ENCODE measurements around the gene REELD1. TPM values are rescaled to one million over a fixed set of nuclear protein-coding genes. Genes with fewer than 3 reads are reported as not detected.

The REELD1 gene
- total RNA-seq (2014; rRNA removed; shearing (Covaris generic)), result 0.14 TPM in 1 of 2 replicates, not detected in the other

GRCh38 chr4:146214238-146214637, at the start of gene REELD1:
Gene REELD1, plus strand, starts transcription at chr4:146214538. Its CDS starts 2,415 bp downstream, at chr4:146216953.
- no peak for DNase-seq
- H3K4me3 ChIP-seq (ENCODE audit: insufficient read depth, low read depth, low read length), result no peak within 1 kb of the TSS
- H3K36me3 ChIP-seq (replicated peaks; ENCODE audit: control insufficient read depth, insufficient read depth, low read length), result no peaks in the 10 kb centered on the region
- no peaks in the 10 kb centered on the region for H3K27me3 ChIP-seq (ENCODE audit: control insufficient read depth, insufficient read depth, low read length)

DNA sequence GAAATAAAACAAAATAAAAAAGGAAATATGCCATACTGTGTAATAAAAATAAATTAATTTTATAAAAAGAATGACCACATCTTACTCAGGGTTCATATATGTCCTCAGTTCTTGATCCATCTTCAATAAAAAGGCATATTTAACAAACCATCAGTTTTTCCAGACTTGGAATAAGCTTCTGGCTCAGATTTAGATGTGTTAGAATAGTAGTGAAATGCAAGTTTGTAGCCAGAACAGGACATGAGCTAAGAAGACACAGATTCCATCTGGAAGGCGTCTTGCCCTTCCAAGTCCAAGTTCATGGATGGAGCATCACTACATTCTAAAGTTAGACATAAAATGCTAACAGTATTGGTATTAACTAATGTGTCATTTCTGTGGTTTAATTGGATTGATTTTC, 49.1 kb upstream of the REELD1 start:
- DNase-seq, result no peak
- Histone ChIP-seq H3K27me3 (ENCODE audit: control insufficient read depth, insufficient read depth, low read length) (no peaks in the 10 kb centered on the region), H3K36me3 (replicated peaks; ENCODE audit: control insufficient read depth, insufficient read depth, low read length) (no peaks in the 10 kb centered on the region), H3K4me3 (ENCODE audit: insufficient read depth, low read depth, low read length) (no peak overlapping the region)

DNA sequence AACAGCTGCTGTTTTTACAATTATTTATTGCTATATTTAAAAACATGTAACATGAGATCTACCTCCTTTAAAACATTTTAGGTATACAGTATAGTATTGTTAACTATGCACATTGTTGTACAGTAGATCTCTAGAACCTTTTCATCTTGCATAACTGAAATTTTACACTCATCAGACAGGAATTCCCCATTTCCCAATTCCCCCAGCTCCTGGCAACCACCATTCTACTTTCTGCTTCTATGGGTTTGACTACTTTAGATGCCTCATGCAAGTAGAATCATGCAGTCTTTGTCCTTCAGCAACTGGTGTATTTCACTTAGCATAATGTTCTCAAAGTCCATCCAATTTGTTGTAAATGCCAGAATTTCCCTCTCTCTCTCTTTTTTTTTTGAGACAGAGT, 48.5 kb upstream of the REELD1 start:
- no peak for DNase-seq
- no peaks in the 10 kb centered on the region for H3K27me3 ChIP-seq (ENCODE audit: control insufficient read depth, insufficient read depth, low read length)
- no peaks in the 10 kb centered on the region for H3K36me3 ChIP-seq (replicated peaks; ENCODE audit: control insufficient read depth, insufficient read depth, low read length)
- no peak overlapping the region for H3K4me3 ChIP-seq (ENCODE audit: insufficient read depth, low read depth, low read length)

- no peak overlapping the region for H3K4me3 ChIP-seq (ENCODE audit: insufficient read depth, low read depth, low read length)
- no peak for DNase-seq
These were observed 44.2 kb upstream of the REELD1 start for GRCh38 chr4:146170149-146170548.

GRCh38 chr4:146175541-146176453, 38.5 kb upstream of the REELD1 start, which contains the start of gene LSM6:
Gene LSM6, plus strand, starts transcription at chr4:146175718. Its CDS starts 7,204 bp downstream, at chr4:146182922.
- peak; percentile 83 for DNase-seq
- Histone ChIP-seq H3K4me3 (ENCODE audit: insufficient read depth, low read depth, low read length) (peak within 1 kb of the TSS; percentile 95), H3K27me3 (ENCODE audit: control insufficient read depth, insufficient read depth, low read length) (no peaks in the 10 kb centered on the region), H3K36me3 (replicated peaks; ENCODE audit: control insufficient read depth, insufficient read depth, low read length) (peaks cover 2% of the 10 kb centered on the region; the same call in 1 of the 2 replicates)

More at GRCh38 chr4:146170149-146170548, 44.2 kb upstream of the REELD1 start:
- Histone ChIP-seq H3K27me3 (ENCODE audit: control insufficient read depth, insufficient read depth, low read length) (no peaks in the 10 kb centered on the region), H3K36me3 (replicated peaks; ENCODE audit: control insufficient read depth, insufficient read depth, low read length) (no peaks in the 10 kb centered on the region)

DNA sequence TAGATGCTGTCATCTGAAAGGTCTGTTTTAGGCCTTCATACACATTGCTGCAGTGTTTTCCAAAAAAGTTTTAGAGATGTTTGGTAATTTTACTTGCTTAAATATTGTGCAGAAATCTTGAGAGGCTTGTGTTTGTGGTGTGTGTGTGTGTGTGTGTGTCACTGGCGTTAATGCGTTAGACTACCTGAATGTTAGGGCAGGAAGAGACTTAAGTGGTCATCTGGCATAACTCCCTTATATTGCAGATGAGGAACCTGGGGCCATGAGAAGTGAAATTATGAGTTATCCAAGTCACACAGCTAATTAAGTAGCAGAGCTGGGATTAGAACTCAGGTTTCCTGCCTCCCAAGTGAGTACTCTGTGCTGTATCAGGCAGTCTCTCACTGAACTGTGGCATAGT, 37.4 kb upstream of the REELD1 start:
- no peaks in the 10 kb centered on the region for H3K27me3 ChIP-seq (ENCODE audit: control insufficient read depth, insufficient read depth, low read length)
- DNase-seq, result no peak
- H3K4me3 ChIP-seq (ENCODE audit: insufficient read depth, low read depth, low read length), result no peak overlapping the region
- H3K36me3 ChIP-seq (replicated peaks; ENCODE audit: control insufficient read depth, insufficient read depth, low read length), result peaks cover 2% of the 10 kb centered on the region; the same call in 1 of the 2 replicates

- no peak for DNase-seq
- H3K27me3 ChIP-seq (ENCODE audit: control insufficient read depth, insufficient read depth, low read length), result no peaks in the 10 kb centered on the region
- no peak overlapping the region for H3K4me3 ChIP-seq (ENCODE audit: insufficient read depth, low read depth, low read length)
- H3K36me3 ChIP-seq (replicated peaks; ENCODE audit: control insufficient read depth, insufficient read depth, low read length), result peaks cover 2% of the 10 kb centered on the region; the same call in 1 of the 2 replicates
These were observed 36.2 kb upstream of the REELD1 start for GRCh38 chr4:146178126-146178525.

DNA sequence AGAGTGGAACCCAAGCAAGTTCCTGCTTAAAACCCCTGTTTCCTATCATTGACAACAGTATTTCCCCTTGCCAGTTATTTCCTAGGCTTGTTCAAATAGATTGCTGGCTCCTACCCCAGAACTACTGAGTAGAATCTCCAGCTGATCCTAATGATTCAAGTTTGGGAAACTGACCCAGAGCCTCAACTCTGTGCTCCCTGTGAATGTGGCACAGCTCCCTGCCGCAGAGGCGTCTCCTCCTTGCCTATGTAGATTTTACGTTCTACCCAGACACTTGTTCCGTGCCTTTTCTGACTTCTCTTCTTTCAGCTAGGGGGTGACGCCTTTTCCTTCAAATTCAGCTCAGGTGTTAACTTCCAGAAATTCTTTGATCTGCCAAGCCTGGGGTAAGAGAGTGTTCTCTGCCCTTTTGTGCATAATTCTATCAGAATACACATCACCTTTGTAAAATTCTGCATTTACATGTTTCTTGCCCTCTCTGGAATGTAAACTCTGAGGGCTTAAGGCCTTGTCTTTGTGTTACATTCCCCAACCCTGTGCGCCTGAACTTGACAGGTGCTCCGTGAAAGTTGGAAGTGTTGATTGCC, 34.5 kb upstream of the REELD1 start:
- peaks cover 2% of the 10 kb centered on the region; the same call in 1 of the 2 replicates for H3K36me3 ChIP-seq (replicated peaks; ENCODE audit: control insufficient read depth, insufficient read depth, low read length)
- DNase-seq, result no peak
- no peak overlapping the region for H3K4me3 ChIP-seq (ENCODE audit: insufficient read depth, low read depth, low read length)
- no peaks in the 10 kb centered on the region for H3K27me3 ChIP-seq (ENCODE audit: control insufficient read depth, insufficient read depth, low read length)

GRCh38 chr4:146182443-146182842, 31.9 kb upstream of the REELD1 start:
- H3K27me3 ChIP-seq (ENCODE audit: control insufficient read depth, insufficient read depth, low read length), result no peaks in the 10 kb centered on the region
- no peak for DNase-seq
- peaks cover 3% of the 10 kb centered on the region for H3K36me3 ChIP-seq (replicated peaks; ENCODE audit: control insufficient read depth, insufficient read depth, low read length)
- no peak overlapping the region for H3K4me3 ChIP-seq (ENCODE audit: insufficient read depth, low read depth, low read length)

GRCh38 chr4:146183209-146183608, 31.1 kb upstream of the REELD1 start:
- no peak overlapping the region for H3K4me3 ChIP-seq (ENCODE audit: insufficient read depth, low read depth, low read length)
- peaks cover 2% of the 10 kb centered on the region for H3K36me3 ChIP-seq (replicated peaks; ENCODE audit: control insufficient read depth, insufficient read depth, low read length)
- no peak for DNase-seq
- H3K27me3 ChIP-seq (ENCODE audit: control insufficient read depth, insufficient read depth, low read length), result no peaks in the 10 kb centered on the region

- no peak for DNase-seq
- Histone ChIP-seq H3K4me3 (ENCODE audit: insufficient read depth, low read depth, low read length) (no peak overlapping the region), H3K36me3 (replicated peaks; ENCODE audit: control insufficient read depth, insufficient read depth, low read length) (peaks cover 11% of the 10 kb centered on the region), H3K27me3 (ENCODE audit: control insufficient read depth, insufficient read depth, low read length) (no peaks in the 10 kb centered on the region)
These were observed 28.3 kb upstream of the REELD1 start for GRCh38 chr4:146186041-146186440.

- Histone ChIP-seq H3K4me3 (ENCODE audit: insufficient read depth, low read depth, low read length) (no peak overlapping the region), H3K27me3 (ENCODE audit: control insufficient read depth, insufficient read depth, low read length) (no peaks in the 10 kb centered on the region), H3K36me3 (replicated peaks; ENCODE audit: control insufficient read depth, insufficient read depth, low read length) (peaks cover 11% of the 10 kb centered on the region)
- no peak for DNase-seq
These were observed 27.7 kb upstream of the REELD1 start for GRCh38 chr4:146186596-146186995.

DNA sequence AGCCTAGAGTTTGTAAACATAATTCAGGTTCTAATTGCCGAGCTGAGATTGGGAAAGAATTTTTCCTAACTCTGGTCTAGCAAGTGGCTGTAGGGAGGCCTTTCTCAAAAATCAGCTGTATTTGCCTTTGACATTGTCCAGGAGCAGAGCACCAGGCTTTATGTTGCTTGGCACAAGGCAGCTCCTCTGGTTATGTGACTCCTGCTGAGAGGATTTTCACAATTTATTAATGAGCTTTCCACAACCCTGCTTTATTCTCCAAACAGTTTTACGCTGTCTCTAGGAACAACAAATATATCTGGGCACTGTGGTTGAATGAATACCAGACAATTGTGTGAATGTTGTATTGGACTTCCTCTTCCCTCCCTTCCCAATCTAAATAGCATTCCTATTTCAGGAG, 23.9 kb upstream of the REELD1 start:
- no peak for DNase-seq
- Histone ChIP-seq H3K27me3 (ENCODE audit: control insufficient read depth, insufficient read depth, low read length) (no peaks in the 10 kb centered on the region), H3K36me3 (replicated peaks; ENCODE audit: control insufficient read depth, insufficient read depth, low read length) (peaks cover 11% of the 10 kb centered on the region)

DNA sequence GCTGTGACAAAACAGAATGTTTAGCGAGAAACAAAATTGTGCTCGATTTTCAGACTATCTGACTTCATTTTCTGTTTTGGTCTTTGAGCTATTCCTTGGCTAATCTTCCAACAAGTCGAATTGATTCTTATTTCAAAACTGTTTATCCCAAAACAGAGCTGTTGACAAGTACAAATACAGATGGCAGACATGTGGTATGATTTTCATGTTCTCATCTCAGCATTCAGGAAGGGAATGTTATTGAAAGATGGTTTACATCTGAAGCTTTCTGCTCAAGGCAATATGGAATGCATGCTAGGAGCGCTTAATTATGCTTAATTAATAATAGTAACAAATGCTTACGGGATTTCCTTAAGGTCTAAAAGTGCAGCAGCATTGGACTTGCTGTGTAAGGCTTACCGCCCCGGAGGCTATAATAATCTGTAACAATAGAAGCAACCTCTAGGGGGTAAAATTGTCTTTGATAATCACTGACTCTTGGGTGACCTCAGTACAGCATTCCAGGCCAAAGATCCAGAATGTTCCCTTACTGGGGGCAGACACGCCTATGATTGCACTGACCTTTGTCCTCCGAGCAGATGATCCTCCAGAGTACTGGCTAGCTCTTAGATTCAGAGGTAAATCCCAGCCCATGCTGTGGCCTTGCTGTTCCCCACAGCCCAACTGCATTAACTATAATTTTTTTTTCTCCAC, 22.4 kb upstream of the REELD1 start:
- peaks cover 11% of the 10 kb centered on the region for H3K36me3 ChIP-seq (replicated peaks; ENCODE audit: control insufficient read depth, insufficient read depth, low read length)
- no peaks in the 10 kb centered on the region for H3K27me3 ChIP-seq (ENCODE audit: control insufficient read depth, insufficient read depth, low read length)
- no peak for DNase-seq
- no peak overlapping the region for H3K4me3 ChIP-seq (ENCODE audit: insufficient read depth, low read depth, low read length)

More for the DNA sequence above, 23.9 kb upstream of the REELD1 start:
- H3K4me3 ChIP-seq (ENCODE audit: insufficient read depth, low read depth, low read length), result no peak overlapping the region
